OCI-M2 (cell line): ENCODE data around the gene F10.

Experiments used
- DNase-seq: peaks from one replicate; lab custom pipeline; 2025; ENCODE audit not compliant: unreplicated experiment; lab: John Stamatoyannopoulos, UW

Gene F10

DNA sequence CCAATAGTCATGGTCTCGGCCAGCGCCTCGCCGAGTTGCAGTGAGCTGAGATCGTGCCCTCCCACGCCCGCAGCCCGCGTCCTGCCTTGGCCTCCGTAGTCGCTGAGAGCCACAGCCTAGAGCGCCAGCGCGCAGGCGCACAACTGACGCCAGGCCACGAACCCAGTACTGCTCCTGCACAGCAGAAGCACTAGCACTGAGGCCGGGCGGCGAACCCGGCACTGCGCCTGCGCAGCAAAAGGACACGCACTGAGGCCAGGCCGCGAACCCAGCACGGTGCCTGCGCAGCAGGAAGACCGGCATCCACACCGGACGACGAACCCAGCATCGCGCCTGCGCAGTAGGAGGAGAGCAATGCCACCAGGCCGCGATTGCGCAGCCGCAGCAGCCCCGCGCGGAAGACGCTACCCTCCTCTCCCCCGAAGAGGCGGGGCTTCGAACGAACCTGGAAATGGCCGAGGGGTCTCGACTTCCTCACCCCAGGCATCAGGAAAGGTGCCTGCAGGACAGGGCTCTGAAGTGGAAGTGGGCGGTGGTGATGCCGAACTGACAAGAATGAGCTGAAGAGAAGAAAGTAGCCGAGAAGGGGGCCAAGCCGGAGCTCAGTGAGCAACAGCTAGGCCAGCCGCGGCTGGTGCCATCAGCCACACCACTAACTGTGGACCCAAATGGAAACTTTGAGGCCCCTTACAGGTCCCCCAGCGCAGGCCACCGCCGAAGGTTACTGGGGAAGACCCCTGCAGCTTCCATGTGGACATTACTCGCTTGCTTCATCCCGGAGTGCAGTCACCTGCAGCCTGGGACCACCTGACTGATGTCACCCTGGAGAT is 7.5 kb downstream of the F10 start:
- no peak for DNase-seq

DNA sequence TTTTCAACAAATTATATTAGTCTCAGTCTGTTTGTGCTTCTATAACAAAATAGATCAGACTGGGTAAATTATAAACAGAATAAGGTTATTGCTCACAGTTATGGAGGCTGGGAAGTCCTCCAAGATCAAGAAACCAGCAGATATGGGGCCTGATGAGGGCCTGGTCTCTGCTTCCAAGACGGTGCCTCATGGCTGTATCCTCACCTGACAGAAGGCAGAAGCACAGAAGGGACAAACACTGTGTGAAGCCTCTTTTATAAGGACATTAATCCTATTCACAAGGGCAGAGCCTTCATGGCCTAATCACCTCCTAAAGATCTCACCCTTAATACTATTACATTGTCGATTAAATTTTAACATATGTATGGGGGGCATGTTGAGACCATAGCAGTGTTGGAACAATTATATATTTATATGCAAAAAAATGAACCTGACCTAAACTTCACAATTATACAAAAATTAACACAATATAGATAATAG is 12.7 kb downstream of the F10 start:
- DNase-seq: no peak

DNA sequence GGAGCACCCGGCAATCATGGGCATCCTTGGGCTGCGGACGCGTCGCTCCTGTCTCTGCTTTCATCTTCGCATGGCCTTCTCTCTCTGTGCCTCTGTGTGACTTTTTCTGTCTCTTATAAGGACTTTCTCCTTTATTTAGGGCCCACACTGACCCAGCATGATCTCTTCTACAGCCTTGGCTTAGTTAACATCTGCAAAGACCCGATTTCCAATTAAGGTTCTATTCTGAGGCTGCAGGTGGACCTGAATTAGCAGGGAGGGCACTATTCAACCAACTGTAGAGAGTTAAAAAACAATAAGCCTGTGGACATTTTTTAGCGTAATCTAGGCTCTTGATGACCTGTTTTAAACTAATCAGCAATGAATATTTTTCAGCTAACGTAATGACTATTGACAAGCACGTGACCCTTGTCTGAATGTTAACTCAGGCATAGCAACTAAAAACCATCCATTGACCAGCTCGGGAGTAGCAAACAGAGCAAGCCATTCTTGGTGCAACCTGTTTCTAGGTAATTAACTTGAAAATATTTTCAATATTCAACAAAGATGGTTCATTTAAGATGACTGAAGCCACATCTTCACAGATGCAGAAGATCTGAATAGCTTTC is 15.2 kb downstream of the F10 start:
- DNase-seq: no peak

DNA sequence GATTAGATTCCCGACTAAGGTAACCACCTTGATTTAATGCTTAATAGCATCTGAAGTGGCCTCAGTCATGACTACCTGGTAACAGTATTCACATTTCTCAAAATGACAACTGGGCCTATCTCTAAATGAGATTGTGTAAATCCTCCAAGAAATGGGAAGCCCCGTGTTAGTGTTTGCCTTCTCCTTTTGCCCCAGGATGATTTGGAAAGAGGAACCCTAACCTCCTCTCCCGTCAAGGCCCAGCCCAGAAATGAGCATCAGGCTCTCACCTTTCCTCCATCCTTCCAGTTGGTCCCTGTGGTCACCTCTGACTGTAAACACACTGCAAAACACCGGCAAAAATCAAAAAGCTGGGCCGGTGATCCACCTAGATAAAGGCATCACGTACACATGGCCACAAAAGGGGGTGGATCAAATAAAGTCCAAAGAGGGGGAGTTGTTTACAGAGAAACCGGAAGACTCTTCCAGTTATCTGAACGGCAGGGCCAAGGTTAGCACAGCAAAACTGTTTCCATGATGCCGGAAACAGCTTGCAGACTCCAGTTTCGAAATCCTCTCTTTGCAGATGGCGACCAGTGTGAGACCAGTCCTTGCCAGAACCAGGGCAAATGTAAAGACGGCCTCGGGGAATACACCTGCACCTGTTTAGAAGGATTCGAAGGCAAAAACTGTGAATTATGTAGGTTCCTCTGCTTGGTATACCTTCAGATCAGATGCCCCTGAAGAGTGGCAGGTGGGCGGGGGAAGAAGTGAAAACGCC is 16.4 kb downstream of the F10 start:
- no peak for DNase-seq

DNA sequence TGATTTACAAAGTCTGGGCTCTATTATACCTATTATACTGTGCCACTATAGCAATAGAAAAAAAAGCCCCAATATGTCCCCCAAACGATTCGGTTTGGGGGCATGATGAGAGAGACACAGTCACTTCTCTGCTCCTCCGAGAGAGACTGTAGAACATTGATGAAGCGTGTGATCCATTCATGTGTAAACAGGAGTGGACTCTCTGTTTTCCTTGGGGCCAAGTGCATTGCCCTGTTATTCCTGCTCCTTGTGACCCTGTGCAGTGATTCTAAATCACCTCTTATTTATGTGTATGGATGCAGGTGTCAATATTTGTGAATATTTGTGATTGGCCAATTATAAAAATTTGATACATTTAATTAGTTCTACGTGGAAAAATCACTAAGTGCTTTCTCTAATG is 17.0 kb downstream of the F10 start:
- DNase-seq: no peak

DNA sequence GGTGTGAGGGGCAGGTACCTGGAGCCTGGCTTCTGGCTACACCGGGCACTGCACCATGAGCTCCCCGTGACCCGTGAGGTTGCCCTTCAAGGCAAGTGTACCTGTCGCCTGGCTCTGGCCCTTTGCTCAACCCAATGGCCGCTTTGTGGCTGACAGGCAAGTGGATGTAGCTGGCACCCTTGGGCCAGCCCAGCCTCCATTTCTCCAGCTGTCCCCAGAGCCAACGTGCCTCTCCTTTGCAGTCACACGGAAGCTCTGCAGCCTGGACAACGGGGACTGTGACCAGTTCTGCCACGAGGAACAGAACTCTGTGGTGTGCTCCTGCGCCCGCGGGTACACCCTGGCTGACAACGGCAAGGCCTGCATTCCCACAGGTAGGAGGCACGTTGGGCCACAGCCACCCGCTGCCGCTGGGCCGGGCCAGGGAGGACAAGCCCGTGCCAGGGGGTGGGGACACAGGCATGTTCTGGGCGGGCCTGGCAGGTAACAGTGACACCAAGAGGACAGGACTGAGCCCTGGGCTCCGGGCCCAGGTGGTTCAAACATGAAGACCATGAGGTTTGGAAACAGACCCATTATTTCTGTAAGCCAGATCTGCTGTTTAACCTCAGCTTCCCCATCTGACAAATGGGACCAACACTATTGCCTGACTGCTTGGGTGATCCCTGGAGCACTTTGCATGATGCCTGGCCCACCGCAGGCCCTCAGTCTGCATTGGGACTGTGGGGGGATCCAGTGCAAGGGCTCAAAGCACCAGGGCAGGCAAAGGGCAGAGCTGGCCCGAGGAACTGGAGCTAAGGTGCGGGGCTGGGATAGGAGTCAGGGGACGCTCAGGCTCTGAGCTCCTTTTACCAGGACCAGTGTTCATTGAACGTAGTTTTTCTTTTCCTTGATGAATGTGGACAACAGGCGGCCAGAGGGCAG is 18.3 kb downstream of the F10 start:
- DNase-seq: no peak

DNA sequence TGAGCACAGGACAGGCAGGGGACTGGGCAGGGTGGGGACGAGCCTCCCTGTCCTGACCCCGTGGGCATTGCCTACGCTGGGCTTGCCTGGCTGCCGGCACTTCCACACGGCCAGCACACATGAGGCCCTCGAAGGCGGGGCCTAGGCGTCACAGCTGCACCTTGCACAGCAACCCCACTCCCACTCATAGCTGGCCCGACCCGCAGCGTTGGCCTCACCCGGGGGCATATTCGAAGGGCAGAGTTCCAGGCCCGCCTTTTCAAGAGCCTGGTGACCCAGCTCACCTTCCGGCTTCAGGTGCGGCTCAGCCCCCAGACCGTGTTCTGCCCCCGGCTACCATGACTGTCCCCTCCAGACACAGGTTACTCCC is 19.0 kb downstream of the F10 start:
- no peak for DNase-seq

DNA sequence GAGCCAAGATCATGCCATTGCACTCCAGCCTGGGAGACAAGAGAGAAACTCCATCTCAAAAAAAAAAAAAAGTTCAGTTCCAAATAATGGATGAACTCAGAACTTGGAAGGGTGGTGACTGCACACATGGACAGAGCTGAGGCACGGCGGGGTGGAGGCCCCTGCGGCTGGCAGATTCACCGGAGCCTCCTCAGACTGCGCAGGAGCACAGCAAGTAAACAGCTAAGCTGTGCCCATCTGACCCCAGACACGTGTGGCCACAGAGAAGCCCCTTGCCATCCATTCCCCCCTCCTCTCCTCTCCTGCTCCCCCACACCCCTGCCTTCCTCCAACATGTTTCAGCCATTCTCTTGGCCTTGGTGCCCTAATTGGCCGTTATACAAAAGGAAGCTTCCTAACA is 20.3 kb downstream of the F10 start:
- no peak for DNase-seq

DNA sequence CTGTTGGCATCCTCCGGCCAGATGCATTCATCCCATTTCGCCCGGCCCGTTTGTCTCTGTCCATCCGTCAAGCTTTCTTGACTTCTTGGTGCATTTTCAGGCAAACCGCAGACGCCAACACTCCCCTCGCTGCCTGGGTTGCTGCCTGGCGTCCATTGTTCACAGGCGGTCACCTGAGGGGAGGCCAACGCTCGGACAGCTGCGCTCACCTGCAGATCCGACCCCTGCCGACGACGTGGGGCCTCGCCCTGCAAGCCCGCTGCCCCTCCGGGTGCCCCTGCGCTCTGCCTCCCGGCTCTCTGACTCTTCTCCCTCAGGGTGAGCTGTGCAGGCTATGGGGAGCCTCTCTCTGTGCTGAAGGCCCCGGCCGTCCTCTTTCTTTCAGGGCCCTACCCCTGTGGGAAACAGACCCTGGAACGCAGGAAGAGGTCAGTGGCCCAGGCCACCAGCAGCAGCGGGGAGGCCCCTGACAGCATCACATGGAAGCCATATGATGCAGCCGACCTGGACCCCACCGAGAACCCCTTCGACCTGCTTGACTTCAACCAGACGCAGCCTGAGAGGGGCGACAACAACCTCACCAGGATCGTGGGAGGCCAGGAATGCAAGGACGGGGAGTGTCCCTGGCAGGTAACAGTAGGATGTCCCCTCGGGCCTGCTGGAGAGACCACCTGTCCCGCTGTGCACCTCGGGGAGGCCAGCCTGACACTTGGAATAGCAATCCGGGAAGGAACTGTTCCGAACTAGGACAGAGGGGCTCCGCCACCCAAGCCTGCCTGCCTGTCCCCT is 21.1 kb downstream of the F10 start:
- DNase-seq: no peak

DNA sequence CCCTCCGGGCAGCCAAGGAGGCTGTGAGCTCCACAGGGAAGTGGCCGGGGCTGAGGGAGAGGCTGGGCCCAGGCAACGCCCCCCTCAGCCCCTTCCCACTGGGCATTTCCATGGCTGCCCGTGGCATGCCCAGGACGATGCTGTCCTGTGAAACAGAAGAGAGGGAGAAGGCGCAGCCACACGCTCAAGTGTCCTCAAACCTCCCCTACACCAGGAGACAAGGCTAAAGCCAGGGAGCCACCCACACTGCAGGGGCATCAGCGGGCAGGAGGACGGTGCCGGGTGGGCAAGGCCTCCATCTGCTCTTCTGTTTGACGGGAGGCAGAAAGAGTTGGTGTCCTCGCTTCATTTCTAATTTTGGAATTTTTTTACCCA is 21.6 kb downstream of the F10 start:
- DNase-seq: no peak

DNA sequence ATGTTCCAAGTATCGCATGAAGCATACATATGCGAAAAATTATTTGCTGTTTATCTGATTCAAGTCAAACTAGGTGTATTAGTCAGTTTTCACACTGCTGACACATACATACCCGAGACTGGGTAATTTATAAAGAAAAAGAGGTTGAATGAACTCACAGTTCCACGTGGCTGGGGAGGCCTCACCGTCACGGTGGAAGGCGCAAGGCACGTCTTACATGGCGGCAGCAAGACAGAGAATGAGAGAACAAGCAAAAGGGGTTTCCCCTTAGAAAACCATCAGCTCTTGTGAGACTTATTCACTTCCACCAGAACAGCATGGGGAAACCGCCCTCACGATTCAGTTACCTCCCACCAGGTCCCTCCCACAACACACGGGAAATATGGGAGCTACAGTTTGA is 22.9 kb downstream of the F10 start:
- no peak for DNase-seq

DNA sequence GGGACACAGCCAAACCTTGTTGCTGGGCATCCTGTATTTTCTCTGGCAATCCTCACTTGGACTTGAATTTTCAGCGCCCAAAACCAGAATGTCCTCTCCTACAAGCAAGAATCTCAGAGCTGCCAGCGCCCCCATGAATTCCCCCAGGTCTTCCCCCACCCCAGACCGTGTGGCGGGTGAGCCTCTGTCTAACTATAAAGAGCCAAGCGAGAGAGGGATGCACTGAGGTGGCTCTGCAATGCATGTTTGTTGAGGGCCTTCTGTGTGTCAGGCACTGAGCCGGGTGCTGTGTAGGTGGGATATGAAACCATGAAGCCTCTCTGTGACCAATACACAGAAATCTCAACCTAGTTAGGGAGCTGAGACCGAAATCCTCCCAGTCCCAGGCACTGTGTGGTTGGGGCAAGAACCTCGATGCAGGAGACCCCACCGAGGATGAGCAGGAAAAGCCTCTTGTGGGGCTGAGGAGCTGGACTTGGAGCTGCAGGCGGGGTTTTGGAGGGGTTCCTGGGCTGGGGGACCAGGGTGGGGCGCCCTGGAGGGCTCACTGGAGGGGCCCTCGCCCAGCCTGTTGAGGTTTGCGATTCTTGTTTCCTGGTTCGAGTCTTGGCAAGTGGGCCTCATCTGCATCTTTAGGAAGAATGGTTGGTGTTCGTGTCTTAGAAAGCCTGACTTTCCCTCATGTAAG is 23.5 kb downstream of the F10 start:
- DNase-seq: no peak

DNA sequence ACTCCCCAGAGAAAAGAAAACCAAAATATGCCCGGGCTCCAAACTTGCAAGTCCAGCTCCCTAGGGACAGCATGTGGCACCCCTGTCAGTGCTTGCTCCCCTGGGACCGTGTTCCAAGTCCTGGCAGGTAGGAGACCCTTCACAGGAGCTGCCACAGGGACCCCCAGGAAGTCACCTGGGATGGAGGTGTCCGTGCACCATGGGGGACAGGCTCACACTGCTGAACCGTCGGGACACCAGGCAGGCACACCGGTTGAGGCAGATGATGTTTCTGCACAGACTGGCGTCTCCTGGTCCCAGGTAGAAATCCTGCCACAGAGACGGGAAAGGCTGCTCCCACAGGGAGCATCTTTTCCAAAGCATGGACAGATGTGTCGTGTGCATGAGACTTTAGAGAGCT is 24.2 kb downstream of the F10 start:
- no peak for DNase-seq

DNA sequence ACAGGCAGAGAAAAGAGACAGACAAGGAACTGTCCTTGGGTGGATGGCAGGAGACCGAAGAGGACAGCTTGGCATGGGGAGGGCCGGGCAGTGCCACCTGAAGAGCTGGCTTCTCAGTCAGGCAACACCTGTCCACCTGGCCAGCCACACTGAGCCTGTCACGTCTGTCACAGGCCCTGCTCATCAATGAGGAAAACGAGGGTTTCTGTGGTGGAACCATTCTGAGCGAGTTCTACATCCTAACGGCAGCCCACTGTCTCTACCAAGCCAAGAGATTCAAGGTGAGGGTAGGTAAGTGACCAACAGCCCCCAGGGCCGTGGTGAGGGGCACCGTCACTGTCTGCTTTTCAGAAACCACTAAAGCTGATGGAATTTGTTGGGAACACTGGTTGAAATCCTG is 24.6 kb downstream of the F10 start:
- DNase-seq: no peak

DNA sequence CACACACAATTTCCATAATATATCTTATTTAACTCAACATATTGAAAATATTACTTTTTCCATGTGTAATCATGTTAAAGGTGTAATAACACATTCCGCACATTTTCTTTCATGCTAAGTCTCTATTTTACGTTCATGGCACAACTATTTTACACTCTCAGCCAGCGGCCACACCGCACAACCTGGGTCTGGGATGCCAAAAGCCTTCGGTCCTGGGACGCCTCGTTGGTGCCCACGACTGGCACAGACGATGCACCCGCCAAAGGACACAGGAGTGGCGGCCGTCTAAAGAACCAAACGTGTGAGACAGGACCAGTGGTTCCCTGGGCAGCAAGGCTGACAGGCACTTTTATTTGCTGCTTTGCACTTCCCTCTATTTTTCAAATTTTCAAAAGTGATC is 25.8 kb downstream of the F10 start:
- DNase-seq: no peak

DNA sequence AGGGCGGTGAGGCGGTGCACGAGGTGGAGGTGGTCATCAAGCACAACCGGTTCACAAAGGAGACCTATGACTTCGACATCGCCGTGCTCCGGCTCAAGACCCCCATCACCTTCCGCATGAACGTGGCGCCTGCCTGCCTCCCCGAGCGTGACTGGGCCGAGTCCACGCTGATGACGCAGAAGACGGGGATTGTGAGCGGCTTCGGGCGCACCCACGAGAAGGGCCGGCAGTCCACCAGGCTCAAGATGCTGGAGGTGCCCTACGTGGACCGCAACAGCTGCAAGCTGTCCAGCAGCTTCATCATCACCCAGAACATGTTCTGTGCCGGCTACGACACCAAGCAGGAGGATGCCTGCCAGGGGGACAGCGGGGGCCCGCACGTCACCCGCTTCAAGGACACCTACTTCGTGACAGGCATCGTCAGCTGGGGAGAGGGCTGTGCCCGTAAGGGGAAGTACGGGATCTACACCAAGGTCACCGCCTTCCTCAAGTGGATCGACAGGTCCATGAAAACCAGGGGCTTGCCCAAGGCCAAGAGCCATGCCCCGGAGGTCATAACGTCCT is 26.4 kb downstream of the F10 start:
- no peak for DNase-seq

DNA sequence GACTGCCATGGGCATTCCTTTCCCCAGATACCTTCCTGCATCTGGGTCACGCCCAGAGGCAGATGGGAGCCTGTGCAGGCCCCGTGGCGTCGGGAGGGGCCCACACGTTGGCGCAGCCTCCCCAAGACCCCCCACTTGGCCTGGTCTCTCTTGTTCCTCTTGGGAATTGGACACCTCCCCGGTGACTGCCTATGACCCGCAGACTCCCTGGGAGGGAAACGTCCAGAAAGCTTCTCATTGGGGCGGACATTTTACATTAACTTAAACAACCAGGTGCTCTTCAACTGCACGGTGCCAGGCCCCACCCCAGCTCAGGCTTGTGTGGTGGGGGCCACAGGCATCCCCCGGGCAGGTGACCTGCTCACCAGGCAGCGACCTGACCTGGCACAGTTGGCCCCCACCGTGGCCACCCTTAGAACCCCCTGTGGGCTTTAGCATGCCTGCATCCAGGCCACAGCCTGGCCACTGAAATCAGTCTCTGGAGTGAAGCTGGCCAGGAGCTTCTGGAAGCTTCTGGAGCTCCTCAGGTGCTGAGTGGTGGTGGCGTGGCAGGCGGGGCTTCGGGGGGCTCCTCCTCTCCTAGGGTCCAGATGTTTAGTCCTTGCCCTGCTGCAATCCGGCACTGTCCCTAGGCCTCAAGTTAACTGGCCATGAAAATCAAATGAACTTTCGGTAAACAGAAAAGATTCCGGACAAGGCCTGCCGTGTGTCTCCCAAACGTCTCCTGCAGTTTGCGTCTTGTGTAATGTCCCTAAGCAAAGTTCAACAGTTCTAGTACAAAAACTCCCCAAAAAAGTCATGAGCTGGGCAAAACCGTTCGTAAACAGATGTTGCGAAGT is 27.3 kb downstream of the F10 start:
- DNase-seq: no peak

DNA sequence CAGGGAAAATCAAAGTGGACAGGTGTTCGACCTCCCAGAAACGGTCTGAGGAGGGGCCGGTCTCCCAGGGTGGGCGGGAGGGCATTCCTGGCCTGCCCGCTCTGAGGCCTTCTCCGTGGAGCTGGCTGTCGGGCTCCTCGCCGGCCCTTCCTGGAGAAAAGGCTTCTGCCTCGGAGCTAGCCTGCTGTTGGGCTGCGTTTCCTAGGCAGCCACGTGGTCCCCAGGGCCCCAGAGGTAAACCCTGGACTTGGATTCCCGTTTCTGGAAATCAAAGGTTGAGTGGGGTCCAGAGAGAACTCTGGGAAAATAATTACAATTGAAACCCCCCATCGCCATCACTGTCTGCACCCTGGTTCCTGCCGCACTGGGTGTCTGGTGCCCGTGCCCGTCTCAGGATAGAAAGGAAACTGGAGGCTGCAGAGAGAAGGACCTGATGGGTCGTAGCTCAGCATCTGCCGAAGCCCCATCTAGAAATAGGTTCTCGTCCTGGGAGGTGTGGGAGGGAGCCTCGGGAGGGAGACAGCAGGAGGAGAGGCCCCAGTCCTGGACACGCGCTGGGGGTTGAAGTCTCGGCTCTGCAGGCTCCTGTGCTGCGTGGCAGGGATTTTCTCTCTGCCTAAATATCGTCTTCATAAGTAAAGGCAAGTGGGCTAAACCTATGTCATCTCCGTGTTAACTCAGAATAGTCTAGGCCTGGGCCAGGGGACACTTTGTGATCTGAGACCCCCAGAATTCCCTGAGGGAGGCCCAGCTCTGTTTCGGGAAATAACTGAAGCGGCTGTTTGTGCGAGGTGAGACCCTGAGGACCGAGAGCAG is 28.2 kb downstream of the F10 start:
- no peak for DNase-seq
